Left kidney (tissue), 8 donors: ENCODE measurements around the gene PALMD. TPM values are rescaled to one million over a fixed set of nuclear protein-coding genes. Genes with fewer than 3 reads are reported as not detected.

Experiments
- DNase-seq: peaks from one replicate; pipeline ENCODE4 v3.0.0-alpha.2; 2013
- long read RNA-seq, 8 donors: transcript quantifications; one replicate each; lab custom pipeline, GENCODE V29; 2026
- polyA plus RNA-seq: library from polyadenylated mRNA; unstranded; fragments of 120-200 nt; gene quantifications from one replicate; pipeline ENCODE4 v1.2.1, GENCODE V29; 2013; ENCODE audit not compliant: insufficient read length

Gene PALMD, protein sequence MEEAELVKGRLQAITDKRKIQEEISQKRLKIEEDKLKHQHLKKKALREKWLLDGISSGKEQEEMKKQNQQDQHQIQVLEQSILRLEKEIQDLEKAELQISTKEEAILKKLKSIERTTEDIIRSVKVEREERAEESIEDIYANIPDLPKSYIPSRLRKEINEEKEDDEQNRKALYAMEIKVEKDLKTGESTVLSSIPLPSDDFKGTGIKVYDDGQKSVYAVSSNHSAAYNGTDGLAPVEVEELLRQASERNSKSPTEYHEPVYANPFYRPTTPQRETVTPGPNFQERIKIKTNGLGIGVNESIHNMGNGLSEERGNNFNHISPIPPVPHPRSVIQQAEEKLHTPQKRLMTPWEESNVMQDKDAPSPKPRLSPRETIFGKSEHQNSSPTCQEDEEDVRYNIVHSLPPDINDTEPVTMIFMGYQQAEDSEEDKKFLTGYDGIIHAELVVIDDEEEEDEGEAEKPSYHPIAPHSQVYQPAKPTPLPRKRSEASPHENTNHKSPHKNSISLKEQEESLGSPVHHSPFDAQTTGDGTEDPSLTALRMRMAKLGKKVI
- 2.6 TPM for polyA plus RNA-seq
- long read RNA-seq, donor 1, partial matches to known transcripts: 0 of 1 reads
- long read RNA-seq, donor 1, other reads (novel, unspliced or antisense): 0 of 1 reads
- long read RNA-seq, donor 2: 0 reads
- long read RNA-seq, donor 3: 0 reads
- long read RNA-seq, donor 4: 0 reads
- long read RNA-seq, donor 5, partial matches to known transcripts: 0 of 2 reads
- long read RNA-seq, donor 5, other reads (novel, unspliced or antisense): 0 of 2 reads
- long read RNA-seq, donor 6: 0 reads
- long read RNA-seq, donor 7, partial matches to known transcripts: 0 of 1 reads
- long read RNA-seq, donor 7, other reads (novel, unspliced or antisense): 0 of 1 reads
- long read RNA-seq, donor 8: 0 reads

DNA sequence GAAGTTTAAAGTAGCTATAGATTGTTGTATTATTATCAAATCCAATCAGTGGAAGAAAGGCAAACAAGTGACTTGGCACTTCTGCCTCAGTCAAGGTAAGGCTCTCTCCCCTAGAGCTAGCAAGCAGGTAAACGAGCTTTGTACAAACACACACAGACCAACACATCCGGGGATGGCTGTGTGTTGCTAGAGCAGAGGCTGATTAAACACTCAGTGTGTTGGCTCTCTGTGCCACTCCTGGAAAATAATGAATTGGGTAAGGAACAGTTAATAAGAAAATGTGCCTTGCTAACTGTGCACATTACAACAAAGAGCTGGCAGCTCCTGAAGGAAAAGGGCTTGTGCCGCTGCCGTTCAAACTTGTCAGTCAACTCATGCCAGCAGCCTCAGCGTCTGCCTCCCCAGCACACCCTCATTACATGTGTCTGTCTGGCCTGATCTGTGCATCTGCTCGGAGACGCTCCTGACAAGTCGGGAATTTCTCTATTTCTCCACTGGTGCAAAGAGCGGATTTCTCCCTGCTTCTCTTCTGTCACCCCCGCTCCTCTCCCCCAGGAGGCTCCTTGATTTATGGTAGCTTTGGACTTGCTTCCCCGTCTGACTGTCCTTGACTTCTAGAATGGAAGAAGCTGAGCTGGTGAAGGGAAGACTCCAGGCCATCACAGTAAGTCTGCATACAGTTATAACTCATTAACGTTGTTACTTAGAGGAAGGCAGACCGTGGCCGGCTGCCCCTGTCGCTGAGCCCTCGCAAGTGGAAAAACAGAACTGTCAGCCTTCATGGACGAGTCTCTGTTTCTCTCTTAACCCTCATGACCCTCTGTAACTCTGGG lies at the start of gene PALMD:
Gene PALMD (plus strand): TSS at position 415 of the 833 bp plus-strand sequence. CDS start 205 bp downstream, at position 620.
- no peak for DNase-seq

DNA sequence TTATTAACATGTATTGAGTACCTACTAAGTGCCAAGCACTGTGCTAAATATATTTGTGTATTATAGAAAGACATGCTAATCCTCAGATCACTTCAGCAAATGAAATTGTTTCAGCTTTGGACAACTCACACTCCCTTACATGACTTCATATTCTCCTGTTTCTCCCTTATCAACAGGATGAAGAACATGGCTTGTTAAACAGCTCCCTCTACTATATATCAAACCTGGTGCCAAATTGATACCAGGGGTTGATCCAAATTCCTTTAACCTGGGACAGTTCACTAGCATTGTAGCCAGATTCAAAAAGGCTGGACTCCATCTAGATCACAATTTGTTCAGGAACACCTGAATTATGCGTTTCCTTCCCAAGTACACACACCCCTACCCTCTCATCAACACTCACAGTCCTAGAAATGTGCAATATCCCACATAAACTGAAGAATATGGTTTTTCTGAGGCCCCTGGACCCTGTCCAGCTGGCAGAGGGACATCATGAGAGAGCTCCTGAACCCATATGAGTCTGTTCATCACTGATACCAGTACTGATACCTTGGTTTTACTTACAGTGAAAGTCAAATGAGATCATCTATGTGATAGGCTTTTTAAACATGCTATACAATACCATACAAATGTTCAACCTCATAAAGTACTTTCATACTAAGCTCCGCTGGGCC lies 47.0 kb upstream of the PALMD start:
- no peak for DNase-seq

DNA sequence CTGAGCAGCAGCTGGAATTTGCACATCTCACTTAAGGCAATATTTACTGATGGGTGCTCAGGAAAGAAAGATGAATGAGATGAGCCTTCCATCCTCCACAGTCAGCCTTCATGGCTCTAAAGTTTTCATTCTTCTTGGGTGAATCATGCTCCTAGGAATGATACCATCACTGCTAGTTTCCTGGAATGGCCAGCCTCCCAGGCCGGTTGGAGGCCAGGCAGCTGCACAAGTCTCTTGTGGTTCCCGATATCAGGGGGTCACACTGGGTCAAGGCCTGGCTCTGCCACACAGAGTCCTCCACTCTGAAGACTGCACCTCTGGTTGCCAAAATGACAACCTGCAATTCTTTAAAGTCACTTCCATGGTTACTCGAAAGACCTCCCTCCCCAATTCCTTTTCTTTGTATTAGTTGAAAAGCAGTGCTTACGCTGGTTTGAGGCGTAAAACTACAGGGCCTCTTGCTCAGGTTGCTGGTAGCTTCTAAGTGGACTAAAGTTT lies 46.2 kb upstream of the PALMD start:
- DNase-seq: no peak

DNA sequence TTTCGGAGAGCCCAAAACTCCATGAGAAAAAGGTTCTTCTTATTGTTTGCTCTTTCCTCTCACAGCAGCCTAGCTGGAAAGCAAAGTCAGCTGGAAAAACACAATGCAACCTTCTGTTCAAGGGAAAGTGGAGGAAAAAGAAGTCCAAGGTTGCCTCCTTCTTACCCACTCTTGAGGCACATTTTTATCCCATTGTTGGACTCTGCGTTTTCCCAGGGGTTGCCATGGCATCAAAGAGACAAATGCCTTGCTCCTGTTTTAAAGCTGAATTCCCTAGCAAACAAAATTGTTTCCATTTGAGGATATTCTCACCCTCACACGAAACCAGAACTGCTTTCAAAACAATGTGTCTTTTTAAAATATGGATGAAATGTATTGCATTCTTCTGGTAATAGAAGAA lies 45.1 kb upstream of the PALMD start:
- no peak for DNase-seq

DNA sequence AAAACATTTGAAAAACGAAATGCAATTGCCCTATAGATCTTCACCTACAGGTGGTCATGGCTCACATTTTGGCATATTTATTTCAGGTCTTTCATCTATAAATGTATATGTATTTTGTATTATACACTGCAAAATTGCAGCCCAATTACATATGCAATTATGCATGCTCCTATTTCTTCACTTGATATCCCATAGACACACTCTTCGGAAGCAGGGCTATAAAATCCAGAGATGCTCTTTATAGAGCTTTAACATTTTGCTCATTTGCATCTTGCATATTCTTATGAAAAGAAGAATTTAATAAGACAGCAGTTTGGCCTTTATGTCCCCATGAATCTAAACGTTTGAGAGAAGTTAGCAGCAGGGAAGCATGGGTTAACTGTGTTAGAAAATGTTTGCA lies 44.7 kb upstream of the PALMD start:
- DNase-seq: no peak

DNA sequence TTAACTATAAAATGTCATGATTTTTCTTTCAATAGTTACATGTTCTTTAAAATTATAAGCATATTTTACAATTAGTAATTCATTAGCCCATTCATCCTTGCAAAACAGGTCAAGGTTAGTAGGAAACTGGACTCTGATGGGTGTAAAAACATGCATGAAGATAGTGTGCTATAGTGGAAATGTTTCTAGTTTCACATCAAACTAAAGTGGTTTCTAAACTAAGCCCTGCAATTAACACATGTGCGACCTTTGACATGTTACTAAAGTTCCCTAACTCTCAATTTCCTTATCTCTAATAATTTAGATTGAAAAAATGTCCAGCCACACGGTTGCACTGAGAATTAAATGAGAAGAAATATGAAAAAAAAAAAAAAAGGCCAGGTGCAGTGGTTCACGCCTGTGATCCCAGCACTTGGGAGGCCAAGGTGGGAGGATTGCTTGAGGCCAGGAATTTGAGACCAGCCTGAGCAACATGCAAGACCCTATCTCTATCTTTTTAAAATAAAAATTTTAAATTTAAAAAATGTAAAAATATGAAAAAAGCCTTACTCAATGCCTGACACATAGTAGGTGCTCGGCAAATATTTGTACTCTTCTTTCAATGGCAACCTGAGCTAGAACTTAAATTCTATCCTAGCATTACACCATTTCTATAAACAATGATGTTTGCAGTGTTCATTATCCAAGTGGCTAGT lies 44.1 kb upstream of the PALMD start:
- no peak for DNase-seq

DNA sequence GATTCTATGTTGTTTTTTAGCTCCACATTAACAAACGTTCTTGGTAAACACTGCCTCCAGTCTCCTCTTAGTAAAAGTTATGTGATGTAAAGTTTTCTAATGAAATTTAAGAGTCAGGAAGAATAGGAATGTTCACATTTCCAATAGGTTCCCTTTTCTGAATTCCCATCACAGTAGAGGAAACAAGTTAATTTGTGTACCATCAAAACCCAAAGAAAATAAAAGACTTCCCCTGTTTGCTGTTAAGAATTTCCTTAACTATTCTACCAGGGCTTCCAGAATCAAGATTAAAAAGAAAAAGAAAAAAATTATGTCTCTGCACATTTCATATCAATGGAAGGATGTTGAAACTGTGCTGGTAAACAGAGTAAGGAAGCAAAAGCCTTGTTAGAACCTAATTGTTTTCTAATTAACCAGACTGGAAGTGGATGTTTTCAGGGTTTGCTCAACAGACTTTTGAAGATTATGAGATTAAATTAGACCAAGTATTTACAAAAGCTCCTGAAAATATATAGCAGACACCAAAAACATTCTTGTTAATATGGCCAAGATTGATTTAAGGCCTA lies 43.4 kb upstream of the PALMD start:
- DNase-seq: no peak

DNA sequence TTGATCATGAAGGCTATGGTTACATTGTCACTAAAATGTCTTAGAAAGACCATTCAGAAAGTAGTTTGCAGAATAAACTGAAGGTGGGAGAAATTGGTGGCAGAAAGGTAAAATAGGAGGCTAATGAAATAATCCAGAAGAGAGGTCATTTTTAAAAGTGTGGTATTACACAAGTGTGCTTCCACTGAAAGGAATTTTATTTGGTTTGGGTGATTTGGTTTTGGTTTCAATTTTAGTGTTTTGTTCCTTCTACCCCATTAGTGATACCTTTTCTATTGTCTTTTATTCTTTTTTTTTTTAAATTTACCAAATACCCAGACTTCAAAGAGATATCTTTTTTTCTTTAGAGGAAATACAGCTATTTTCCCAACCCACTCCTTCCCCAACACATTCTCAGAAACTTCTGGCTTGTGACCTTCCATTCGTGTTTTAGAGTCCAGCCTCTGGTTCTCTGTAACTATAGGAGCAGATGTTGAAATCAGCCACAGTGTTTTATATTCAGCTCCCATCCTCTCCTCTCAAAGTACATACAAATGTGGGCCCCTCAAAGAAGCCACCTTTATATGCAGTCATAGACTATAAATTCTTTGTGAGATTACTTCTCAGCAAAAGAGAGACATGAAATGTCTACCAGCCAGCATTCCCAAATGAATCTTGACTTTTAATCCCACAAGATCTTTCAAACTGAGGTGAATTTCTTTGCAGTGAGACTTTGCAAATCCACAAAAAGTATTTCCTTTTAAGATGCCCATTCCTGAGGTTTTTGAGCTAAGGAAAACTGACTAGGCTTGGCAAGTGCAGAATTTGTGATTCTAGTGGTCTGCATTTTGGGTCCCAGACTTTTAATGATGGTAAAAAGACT lies 42.0 kb upstream of the PALMD start:
- DNase-seq: no peak

DNA sequence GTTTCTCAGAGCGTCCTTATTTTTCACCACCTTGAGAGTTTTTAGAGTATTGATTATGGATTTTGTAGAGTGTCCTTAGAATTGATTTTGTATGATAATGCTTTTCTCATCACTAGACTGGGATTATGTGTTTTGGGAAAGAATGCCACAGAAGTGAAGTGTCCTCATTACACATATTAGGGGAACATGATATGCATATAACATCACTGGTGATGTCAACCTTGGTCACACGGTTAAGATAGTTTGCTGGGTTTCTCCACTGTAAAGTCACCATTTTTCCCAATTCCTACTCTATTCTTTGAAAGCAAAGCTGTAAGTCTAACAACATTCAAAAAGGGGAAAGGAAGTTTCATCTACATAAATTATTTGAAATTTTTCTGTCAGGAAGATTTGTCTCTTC lies 39.6 kb upstream of the PALMD start:
- no peak for DNase-seq

DNA sequence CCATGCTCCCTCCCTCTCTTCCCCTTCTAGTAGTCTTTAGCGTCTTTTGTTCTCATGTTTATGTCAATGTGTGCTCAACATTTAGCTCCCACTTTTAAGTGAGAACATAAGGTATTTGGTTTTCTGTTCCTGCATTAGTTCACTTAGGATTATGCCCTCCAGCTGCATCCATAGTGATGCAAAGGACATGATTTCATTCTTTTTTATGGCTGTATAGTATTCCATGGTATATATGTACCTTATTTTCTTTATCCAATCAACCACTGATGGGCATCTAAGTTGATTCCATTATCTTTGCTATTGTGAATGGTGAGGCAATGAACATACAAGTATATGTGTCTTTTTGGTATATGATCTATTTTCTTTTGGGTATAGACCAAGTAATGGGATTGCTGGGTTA lies 38.3 kb upstream of the PALMD start:
- no peak for DNase-seq

DNA sequence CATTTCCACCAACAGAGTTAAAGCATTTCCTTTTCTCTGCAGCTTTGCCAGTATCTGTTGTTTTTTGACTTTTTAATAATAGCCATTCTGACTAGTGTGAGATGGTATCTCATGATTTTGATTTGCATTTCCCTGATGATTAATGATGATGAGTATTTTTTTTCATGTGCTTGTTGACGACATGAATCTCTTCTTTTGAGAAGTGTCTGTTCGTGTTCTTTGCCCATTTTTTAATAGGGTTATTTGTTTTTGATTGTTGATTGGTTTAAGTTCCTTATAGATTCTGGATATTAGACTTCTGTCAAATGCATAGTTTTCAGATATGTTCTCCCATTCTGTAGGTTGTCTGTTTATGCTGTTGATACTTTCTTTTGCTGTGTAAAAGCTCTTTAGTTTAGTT lies 37.9 kb upstream of the PALMD start:
- DNase-seq: no peak

DNA sequence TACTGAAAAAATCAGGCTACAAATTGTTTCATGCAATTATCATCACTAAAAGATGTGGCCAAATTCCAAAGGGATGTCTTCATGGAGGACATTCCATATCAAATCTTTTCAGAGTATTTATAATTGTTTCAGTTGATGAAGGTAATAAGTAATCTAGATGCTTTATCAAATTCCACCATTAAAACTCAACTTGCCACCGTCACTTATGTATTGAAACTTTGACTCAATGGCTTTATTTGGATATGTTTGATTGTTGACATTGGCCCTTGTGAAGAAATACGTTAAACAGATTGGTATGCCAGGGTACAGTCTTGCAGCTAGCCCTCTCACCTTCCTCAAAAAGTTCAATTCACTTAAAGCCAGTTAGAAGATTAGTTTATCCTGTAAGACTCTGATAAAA lies 32.2 kb upstream of the PALMD start:
- no peak for DNase-seq

DNA sequence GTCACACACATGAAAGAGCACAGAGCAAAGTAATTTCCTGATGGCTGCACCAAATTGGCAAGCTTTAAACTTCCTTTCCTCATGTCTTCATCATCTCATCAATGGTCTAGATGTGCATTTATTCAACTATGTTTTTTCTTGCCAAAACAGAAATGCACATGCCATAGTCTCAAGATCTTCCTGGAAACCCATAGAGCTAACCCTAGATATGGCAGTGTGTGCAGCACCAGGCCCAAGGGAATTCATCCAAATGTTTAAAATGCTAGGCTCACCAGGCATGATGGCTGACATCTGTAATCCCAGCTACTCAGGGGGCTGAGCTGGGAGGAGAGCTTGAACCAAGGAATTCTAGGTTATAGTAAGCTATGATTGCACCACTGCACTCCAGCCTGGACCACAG lies 31.2 kb upstream of the PALMD start:
- no peak for DNase-seq

DNA sequence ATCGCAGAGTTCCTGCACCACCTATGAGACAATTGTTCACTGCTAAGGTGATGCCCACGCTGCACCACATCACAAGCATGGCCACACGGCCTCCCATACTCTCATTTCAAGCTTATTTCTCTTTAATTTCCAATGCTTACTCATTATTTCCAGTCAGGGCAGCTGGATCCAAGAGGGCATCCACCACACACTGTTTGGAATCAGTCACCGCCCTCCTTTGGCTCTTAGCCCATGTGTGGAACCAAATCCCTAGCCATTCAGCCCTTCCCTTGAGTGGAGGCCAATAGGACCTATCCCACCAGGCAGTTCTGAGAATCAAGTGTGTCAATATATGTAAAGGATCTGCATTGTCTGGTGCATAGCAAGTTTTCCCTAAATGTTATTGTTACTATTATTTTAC lies 26.3 kb upstream of the PALMD start:
- DNase-seq: no peak

DNA sequence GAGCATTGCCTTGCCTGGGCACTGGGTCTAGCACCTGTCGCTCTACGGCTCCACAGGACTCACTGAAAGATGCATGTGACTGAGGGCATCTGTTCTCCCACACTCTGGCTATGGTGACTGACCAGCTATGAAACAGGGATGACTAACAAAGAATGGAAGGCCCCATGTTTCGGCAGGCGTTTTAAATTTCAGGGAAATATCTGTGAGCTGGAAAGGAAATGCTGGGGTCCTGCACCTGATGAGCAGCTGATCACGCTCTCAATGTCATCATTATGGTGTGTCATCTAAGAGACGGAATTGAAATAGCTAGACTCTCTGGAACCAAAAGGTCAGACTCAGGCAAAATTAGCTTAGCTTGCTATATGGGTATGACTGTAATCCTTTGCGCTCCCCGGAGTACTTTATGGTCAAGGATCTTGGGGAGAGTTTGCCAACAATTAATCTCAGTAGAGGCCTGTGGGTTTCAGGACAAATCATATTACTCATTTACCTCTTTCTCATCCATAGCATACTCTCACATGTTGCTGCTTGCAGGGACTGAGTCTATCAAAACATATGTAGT lies 24.5 kb upstream of the PALMD start:
- no peak for DNase-seq

DNA sequence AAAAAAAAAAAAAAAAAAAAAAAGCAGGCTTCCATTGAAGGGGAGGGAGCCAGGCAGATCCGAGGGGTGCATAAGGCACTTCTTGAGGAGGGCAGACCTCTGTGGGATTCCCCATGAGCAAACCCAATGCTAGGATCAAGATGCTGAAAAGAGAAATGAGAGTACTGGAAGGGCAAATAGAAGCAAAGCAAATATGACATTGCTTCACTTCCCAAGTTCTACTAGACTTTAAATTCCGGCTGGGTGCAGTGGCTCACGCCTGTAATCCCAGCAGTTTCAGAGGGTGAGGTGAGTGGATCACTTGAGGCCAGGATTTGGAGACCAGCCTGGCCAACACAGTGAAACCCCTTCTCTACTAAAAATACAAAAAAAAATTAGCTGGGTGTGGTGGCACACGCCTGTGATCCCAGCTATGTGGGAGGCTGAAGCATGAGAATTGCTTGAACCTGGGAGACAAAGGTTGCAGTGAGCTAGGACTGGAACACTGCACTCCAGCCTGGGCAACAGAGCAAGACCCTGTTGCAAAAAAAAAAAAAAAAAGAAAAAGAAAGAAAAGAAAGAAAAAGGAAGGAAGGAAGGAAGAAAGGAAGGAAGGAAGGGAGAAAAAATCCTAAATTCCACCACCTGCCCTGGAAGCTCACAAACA lies 23.1 kb upstream of the PALMD start:
- no peak for DNase-seq

DNA sequence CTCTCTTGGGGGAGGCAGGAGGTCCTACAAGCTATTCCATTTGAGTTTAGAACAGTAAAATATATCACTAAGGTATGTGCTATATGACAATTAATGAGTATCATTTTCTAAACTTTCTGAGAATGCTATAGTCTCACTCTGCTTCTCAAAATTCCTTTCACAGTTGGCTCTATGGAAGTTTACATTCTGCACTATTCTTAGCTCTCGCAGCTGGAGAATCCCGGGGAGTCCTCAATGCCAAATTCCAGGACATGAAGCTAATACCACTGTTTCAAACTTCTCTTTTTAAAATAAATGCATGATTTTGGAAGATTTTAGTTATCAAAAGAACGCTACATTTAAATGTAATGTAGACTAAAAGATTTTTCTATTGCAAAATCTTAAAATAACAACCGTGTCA lies 22.4 kb upstream of the PALMD start:
- no peak for DNase-seq

DNA sequence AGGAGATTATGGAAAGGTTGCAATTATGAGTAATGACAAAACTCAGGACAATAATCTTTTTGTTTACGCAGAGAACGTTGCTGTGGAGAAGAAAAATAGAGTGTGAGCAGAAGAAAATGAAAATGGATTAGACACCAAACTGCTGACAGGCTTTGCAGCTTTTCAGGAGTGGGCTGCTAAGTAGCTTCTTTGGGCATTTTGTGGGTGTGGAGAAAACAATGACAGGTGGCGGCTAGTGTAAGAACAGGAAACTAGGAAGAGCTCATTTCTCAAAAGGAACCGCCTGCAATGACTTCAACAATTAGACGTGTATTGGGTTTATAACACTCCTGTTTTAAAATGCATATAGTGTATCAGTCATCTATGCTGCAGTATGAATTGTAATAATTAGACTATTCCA lies 18.3 kb upstream of the PALMD start:
- DNase-seq: no peak

DNA sequence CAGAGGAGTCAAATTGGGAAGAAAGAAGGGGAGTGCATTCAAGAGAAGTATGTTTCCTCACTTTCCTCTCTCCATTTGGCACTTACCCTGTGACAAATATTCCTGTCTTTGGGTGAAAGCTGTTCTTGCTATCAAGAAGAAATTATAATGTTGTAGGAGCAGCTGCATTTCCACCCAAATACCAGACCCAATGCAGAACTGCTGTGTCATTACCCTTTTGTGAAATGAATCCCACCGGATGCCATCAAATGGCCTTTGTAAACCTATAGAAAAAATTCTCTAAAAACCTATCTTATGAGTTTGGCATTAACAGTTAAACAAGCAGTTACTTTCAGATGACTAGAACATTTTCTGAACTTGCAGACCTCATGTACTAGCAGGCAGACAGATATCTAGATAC lies 16.7 kb upstream of the PALMD start:
- no peak for DNase-seq
